Measurements from ENCODE around the gene MOV10. TPM values are rescaled to one million over a fixed set of nuclear protein-coding genes. Genes with fewer than 3 reads are reported as not detected.

MOV10 gene
- total and polyA plus RNA-seq, 2 of the 8 experiments (the other 6 are each of a cell fraction or from before 2014, with no cell fraction given): 57.3 to 109 TPM

DNA sequence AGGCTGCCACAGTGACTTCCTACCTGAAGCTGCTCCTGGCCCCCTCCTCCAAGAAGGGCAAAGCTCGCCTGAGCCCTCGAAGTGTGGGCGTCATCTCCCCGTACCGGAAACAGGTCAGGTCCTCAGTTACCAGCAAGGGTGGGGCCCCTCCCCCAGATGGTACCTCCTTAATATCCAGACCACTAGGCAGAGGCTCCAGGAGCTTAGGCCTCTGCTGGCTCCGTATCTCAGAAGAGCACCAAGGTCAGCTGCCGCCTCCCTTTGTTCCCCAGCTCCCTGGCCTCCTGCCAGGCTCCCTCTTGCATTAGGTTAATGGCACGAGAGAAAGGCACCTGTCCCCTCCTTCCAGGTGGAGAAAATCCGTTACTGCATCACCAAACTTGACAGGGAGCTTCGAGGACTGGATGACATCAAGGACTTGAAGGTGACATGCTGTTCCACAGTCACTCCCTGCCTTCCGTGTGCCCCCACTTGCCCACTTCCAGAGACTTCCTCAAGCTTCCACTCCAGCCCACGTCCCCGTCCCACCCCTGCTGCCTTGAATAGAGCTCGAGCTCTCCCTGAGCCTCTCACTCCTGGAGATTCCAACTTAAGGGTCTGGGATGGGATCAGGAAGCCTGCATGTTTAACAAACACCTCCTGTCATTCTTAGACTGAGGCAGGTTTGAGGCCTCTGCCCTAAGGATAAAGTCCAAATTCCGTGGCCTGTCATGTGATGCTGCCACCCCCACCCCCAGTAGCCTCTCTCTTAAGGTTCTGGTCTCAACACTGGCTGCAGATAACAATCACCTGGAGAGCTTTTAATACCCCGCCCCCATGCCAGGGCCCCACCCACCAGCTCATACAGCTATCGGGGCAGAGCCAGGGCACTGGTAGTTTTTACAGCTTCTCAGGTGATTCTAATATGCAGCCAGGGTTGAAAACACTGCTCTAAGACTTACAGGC lies 24.2 kb downstream of the MOV10 start:
- H2BK12ac ChIP-seq (ENCODE audit: low read depth, low read length): no peak overlapping the region
- no peak overlapping the region for H3K4me3 ChIP-seq (ENCODE audit: extremely low read depth in 1 of 4, insufficient read depth in 2 of 4, low read depth in 3 of 4, low read length in 4 of 4)
- no peaks in the 10 kb centered on the region for H3K79me1 ChIP-seq (ENCODE audit: low read depth, low read length)
- H2AK5ac ChIP-seq (ENCODE audit: low read depth, low read length): no peak overlapping the region
- H3K27me3 ChIP-seq (replicated peaks in 1 of 4; ENCODE audit: control insufficient read depth in 3 of 4, extremely low read depth in 1 of 4, insufficient read depth in 3 of 4, low read length in 3 of 4): peaks cover 0 to 2% (median under 1%) of the 10 kb centered on the region in 4 experiments; a peak in 2 of 7 replicates
- H4K5ac ChIP-seq (ENCODE audit: insufficient read length, low read depth, low read length): no peak overlapping the region
- ChIA-PET CTCF (ENCODE audit: partially characterized antibody) (interaction anchor here (0.8 to 9.8 kb wide), 7 partner anchors 11 to 328 kb away, joined by 3 to 63 read pairs (median 3); partner anchors contain the start of genes MOV10 and PPM1J), POLR2A (ENCODE audit: partially characterized antibody) (interaction anchor here (0.6 to 6.8 kb wide), 9 partner anchors 11 to 379 kb away, joined by 3 to 76 read pairs (median 3); partner anchors contain the start of genes MOV10, PPM1J and ST7L)
- H3K9ac ChIP-seq (replicated peaks in 1 of 4; ENCODE audit: extremely low read depth in 1 of 4, low read depth in 3 of 4, low read length in 3 of 4): no peak overlapping the region
- H4K91ac ChIP-seq (replicated peaks; ENCODE audit: insufficient read length, low read length): no peak overlapping the region
- WGBS, 2 experiments (ENCODE audit: extremely low coverage in 1 of 2, insufficient coverage in 1 of 2, insufficient read length in 1 of 2, insufficient replicate concordance in 2 of 2, low coverage in 1 of 2, low lambda C conversion rate in 2 of 2, missing lambda C conversion rate in 1 of 2): 82% methylated on average over 16 of the region's 17 CpGs; no CpG with 5 or more reads in 1 of the 2 experiments
- H4K20me1 ChIP-seq (replicated peaks in 1 of 2; ENCODE audit: control insufficient read depth in 1 of 2, insufficient read depth in 2 of 2, low read length in 2 of 2): peaks cover 12 to 30% of the 10 kb centered on the region in 2 experiments
- H3K14ac ChIP-seq (ENCODE audit: insufficient read length): no peak overlapping the region
- no peak overlapping the region for H3K27ac ChIP-seq (ENCODE audit: low read depth, low read length)
- H2BK15ac ChIP-seq (ENCODE audit: low read length): no peak overlapping the region
- no peak overlapping the region for H3K18ac ChIP-seq (ENCODE audit: extremely low read depth, low read length)
- H3K4me2 ChIP-seq (ENCODE audit: insufficient read depth in 1 of 2, low read depth in 2 of 2, low read length in 2 of 2): no peak overlapping the region
- DNase-seq (ENCODE audit: low read depth in 1 of 2, low spot score in 2 of 2): no peak
- no peaks in the 10 kb centered on the region for H3K79me2 ChIP-seq (ENCODE audit: control insufficient read depth in 1 of 2, insufficient read depth in 2 of 2, low read length in 2 of 2)
- H3K23ac ChIP-seq (ENCODE audit: insufficient read length): no peak overlapping the region
- H4K8ac ChIP-seq (ENCODE audit: extremely low read depth, insufficient read depth, low read length): no peak overlapping the region
- no peak overlapping the region for H2BK20ac ChIP-seq (ENCODE audit: low read length)
- H3K56ac ChIP-seq (replicated peaks; ENCODE audit: insufficient read length, low read depth, low read length): no peak overlapping the region
- H2BK5ac ChIP-seq (ENCODE audit: low read depth, low read length): no peak overlapping the region
- H2AFZ ChIP-seq (ENCODE audit: low read length): no peak overlapping the region
- peaks cover 5 to 34% (median 20%) of the 10 kb centered on the region in 4 experiments; a peak in 6 of 7 replicates for H3K4me1 ChIP-seq (replicated peaks in 1 of 4; ENCODE audit: control insufficient read depth in 3 of 4, insufficient read depth in 4 of 4, low read length in 3 of 4)
- no peak overlapping the region for H2BK120ac ChIP-seq (replicated peaks; ENCODE audit: low read depth, low read length)
- peaks cover 12 to 39% (median 28%) of the 10 kb centered on the region in 4 experiments for H3K36me3 ChIP-seq (ENCODE audit: control insufficient read depth in 2 of 4, insufficient read depth in 4 of 4, low read length in 3 of 4)
- no peak overlapping the region for H3K4ac ChIP-seq (replicated peaks; ENCODE audit: insufficient read length, low read depth, low read length)
- no peaks in the 10 kb centered on the region for H3K23me2 ChIP-seq (ENCODE audit: low read depth, low read length)
- H3K9me3 ChIP-seq (ENCODE audit: insufficient read depth in 2 of 2, low read depth in 1 of 2, low read length in 1 of 2): no peaks in the 10 kb centered on the region
- no peak for FAIRE-seq
- TF ChIP-seq, protein P1, sequence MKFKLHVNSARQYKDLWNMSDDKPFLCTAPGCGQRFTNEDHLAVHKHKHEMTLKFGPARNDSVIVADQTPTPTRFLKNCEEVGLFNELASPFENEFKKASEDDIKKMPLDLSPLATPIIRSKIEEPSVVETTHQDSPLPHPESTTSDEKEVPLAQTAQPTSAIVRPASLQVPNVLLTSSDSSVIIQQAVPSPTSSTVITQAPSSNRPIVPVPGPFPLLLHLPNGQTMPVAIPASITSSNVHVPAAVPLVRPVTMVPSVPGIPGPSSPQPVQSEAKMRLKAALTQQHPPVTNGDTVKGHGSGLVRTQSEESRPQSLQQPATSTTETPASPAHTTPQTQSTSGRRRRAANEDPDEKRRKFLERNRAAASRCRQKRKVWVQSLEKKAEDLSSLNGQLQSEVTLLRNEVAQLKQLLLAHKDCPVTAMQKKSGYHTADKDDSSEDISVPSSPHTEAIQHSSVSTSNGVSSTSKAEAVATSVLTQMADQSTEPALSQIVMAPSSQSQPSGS (IDR thresholded peaks at IDR 0.05; ENCODE audit: low read length): no peak
- TF ChIP-seq, protein P2, sequence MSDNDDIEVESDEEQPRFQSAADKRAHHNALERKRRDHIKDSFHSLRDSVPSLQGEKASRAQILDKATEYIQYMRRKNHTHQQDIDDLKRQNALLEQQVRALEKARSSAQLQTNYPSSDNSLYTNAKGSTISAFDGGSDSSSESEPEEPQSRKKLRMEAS (IDR thresholded peaks at IDR 0.05): no peak
- TF ChIP-seq CEBPB (IDR thresholded peaks at IDR 0.05; ENCODE audit: low read depth, low read length): no peak
- no peak for TF ChIP-seq YY1 (IDR thresholded peaks at IDR 0.05; ENCODE audit: low read depth, low read length)
- TF ChIP-seq JUN (IDR thresholded peaks at IDR 0.05; ENCODE audit: low read depth, low read length): no peak
- no peak for TF ChIP-seq CBX8 (IDR thresholded peaks at IDR 0.05; ENCODE audit: borderline replicate concordance, low read depth, low read length)
- TF ChIP-seq, protein P3, sequence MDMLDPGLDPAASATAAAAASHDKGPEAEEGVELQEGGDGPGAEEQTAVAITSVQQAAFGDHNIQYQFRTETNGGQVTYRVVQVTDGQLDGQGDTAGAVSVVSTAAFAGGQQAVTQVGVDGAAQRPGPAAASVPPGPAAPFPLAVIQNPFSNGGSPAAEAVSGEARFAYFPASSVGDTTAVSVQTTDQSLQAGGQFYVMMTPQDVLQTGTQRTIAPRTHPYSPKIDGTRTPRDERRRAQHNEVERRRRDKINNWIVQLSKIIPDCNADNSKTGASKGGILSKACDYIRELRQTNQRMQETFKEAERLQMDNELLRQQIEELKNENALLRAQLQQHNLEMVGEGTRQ (IDR thresholded peaks at IDR 0.05; ENCODE audit: low read length): no peak
- TF ChIP-seq TCF12 (IDR thresholded peaks at IDR 0.05; ENCODE audit: low read depth, low read length): no peak
